ENCODE results near the gene KCTD16.

Gene KCTD16

GRCh38 chr5:144210655-144211054 lies 40.0 kb downstream of the KCTD16 start:
- DNase-seq, result no peak

- DNase-seq, result no peak
Measured at GRCh38 chr5:144219869-144220268, 49.2 kb downstream of the KCTD16 start.

GRCh38 chr5:144227363-144227999 lies 56.8 kb downstream of the KCTD16 start:
- DNase-seq, result no peak

DNA sequence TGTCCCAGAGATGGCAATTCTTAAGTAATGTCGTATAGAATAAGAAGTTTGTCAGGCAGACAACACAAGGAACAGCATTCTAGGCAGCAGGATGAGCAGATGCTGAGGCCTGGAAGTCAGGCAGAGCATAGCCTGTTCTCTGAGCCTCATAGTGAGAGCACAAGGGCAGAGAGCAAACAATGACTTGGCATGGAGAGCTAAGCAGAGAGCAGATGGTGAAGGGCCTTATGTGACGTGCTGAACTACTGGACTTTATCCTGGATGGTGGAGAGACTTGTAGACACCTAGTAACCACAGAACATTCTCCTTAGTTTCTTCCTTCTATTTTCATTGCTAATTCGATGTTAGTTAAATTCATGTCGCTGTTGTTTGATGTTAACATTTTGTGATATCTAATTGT lies 60.1 kb downstream of the KCTD16 start:
- DNase-seq, result no peak

DNA sequence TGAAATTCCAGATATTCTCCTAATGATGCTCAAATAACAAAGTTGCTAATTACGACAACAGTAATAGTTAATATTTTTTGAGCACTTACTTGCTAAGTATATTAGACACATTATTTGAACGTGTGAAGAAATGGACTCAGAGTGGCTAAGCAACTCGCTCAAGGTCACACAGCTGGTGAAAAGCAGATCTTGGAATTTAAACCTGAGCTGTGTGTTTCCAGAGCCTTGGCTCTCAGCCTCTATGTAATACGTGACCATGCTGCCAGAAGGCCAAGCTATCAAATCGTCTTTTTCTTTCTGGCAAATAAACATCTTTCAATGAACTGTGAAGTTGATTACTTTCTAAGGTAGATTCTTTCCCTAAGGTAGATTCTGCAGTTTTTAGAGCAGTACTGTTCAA lies 61.6 kb downstream of the KCTD16 start:
- DNase-seq, result no peak

DNA sequence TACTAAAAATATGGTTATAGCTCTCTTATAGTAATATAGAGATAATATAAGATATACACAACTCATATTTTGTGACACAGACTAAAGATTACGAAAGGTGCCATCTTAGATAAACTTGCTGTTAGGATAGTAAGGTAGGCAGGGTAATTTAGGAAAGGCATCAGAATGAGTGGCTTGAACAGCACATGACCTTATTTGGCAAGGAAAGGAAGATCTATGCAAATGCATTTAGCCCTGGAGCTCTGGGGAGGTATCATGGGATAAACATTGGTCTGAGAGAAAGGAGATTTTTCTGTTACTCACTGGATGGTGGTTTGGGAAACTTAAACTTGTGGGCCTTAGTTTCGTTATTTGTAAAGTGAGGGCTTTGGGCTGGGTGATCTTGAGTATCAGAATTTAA lies 65.8 kb downstream of the KCTD16 start:
- DNase-seq, result no peak

GRCh38 chr5:144237851-144238250 lies 67.2 kb downstream of the KCTD16 start:
- DNase-seq, result no peak

- no peak for DNase-seq
Measured at GRCh38 chr5:144247131-144247530, 76.5 kb downstream of the KCTD16 start.

- no peak for DNase-seq
Measured at GRCh38 chr5:144248015-144248414, 77.3 kb downstream of the KCTD16 start.

DNA sequence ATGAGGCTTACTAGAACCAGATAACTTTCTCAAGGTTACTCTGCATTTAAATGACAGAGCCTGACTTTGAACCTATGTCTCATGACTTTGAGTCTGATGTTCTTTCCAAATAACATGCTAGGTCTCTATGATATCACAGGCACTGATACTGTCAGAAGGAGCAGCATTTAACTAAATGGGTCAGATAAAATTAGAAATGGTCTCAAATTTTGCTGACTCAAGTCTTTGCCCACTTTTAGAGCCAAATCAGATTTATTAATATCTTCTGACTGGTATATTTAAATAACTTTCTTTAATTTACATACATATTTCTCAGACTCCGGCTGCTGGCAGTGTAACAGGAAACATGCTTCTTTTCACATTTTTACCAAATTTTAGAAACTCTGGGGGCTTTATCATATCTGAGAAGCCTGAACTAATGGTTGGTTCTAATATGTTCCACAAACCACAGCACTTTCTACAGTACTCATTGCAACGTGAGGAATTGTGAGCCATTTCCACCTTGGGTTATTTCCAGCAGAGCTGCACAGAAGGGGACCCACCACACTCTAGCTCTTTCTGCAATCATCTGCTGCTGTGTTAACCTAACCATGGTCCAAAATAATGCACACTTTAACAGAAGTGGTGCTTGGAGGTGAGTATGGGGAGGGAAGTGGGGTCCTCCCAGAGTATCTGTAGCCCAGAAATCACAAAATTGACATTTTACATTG lies 79.2 kb downstream of the KCTD16 start:
- DNase-seq, result no peak

DNA sequence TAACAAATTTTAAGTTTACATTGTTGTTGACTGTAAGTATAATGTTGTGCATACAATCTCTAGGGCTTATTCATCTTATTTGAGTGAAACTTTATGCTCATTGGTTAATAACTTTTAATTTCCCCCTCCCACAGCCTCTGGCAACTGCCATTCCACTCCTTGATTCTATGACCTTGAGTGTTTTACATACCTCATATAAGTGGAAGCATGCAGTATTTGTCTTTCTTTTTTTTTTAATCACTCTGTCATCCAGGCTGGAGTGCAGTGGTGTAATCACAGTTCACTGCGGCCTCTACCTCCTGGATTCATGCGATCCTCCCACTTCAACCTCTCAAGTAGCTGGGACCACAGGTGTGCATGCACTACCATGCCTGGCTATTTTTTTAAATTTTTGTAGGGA lies 83.9 kb downstream of the KCTD16 start:
- DNase-seq, result no peak

GRCh38 chr5:144260121-144260520 lies 89.4 kb downstream of the KCTD16 start:
- no peak for DNase-seq

DNA sequence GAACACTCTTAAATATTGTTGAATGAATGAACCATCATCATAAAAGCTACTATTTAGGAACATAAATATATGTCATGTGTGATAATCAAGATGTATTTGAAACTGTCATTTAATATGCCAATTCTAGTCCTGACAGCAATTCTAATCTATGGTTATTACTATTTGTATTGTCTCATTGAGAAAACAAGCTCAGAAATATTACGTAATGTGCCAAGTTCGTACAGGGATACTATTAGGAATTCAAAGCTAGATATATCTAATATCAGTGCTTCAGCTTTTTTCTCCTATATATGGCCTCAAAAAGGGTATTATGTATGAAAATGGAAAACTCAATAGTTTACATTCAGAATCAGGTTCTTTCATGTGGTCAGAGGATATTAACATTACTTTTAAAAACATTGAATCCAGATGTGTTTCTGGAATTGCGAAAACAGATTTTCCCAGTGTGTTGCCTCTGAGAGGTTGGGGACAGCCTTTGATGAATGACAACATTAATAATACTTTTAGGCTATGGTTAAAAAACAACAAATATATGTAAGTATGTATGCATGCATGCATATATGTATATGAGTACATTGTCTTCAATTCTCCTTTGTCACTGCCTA lies 95.1 kb downstream of the KCTD16 start:
- no peak for DNase-seq

- DNase-seq, result no peak
Measured at GRCh38 chr5:144267961-144268513, 97.4 kb downstream of the KCTD16 start.

DNA sequence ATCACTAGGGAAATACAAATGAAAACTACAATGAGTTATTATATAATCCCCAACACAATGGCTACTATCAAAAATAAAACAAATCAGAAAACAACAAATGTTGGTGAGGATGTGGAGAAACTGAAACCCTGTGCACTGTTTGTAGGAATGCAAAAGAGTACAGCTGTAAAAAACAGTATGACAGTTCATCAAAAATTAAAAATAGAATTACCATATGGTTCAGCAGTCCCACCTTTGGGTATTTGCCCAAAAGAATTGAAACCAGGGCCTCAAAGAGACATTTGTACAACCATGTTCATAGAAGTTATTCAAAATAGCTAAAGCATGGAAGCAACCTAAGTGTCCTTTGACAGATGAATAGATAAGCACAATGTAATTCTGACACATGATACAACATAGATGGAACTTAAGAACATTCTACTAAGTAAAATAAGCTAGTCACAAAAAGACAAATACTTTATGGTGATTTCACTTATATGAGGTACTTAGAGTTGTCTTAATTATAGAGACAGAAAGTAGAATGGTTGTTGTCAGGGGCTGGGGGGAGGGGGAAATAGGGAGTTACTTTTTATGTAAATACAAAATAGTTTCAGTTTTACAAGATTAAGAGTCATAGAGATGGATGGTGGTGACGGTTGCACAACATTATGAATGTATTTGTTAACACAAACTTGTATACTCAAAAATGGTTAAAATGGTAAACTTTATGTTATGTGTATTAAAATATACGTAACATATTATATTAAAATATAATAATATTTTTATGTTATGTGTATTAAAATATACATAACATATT lies 102.8 kb downstream of the KCTD16 start:
- DNase-seq, result no peak

DNA sequence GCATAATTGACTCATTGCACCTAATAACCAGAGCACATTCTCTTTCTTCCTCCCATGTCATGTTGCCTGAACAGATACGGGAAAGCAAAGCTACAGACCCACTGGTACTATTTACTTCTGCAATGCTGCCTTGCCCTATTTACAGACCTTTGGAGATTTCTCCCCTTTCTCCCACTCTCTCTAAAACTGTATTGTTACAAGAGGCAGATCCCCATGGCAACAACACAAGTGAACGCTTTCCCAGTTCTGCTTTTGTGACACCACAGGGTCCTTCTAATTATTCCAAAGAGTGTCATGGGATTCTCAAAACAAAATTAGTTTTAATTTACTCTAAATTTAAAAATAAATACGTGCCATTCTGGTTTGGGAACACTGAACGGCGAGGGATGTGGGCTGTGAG lies 104.7 kb downstream of the KCTD16 start:
- DNase-seq, result no peak

- DNase-seq, result no peak
Measured at GRCh38 chr5:144276034-144276822, 105.6 kb downstream of the KCTD16 start.

DNA sequence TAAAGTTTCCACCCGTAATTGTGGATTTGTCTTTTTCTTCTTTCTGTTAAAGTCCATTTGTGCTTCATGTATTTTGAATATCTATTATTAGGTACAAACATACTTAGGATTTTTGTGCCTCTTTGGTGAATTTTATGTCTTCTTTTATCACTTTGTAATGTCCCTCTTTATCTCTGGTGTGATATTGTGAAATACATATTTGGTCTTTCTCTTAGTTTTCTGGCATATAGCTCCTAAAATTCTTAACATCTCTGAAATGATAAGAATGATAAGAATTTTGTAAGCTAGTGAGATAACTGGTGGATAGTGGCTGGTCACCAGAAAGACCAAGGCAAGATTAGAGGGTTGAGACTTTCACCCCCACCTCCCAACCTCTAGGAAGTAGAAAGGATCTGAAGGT lies 111.1 kb downstream of the KCTD16 start:
- DNase-seq, result no peak

- DNase-seq, result no peak
Measured at GRCh38 chr5:144284036-144284435, 113.4 kb downstream of the KCTD16 start.

GRCh38 chr5:144284931-144285502 lies 114.3 kb downstream of the KCTD16 start:
- DNase-seq, result no peak

- DNase-seq, result no peak
Measured at GRCh38 chr5:144289277-144289676, 118.6 kb downstream of the KCTD16 start.

- no peak for DNase-seq
Measured at GRCh38 chr5:144292029-144292428, 121.4 kb downstream of the KCTD16 start.

Measured in activated gamma-delta T cell (primary cell).